Endothelial cell of umbilical vein (primary cell): ENCODE measurements around the gene SNX19. TPM values are rescaled to one million over a fixed set of nuclear protein-coding genes. Genes with fewer than 3 reads are reported as not detected.

Experiments used
- BruUV-seq: library from RNA; stranded (reverse); fragments of 400-500 nt; replicated peaks from 2 replicates; lab custom pipeline; 2021; lab: Mats Ljungman, UMichigan
- CTCF ChIA-PET: fragments of 300-600, 350-600 bp; sonication (Branson Sonifier 250); formaldehyde crosslinking; loops from one replicate; lab custom pipeline; 2021; ENCODE audit warnings: antibody characterized with exemption, inconsistent platforms; lab: Charles Lee
- POLR2A ChIA-PET: fragments of 300-600, 350-600 bp; sonication (Branson Sonifier 250); formaldehyde crosslinking; loops from one replicate; lab custom pipeline; 2021; ENCODE audit warnings: antibody characterized with exemption, inconsistent platforms; lab: Charles Lee
- DNase-seq: peaks from one replicate; pipeline ENCODE4 v3.0.0-alpha.2; 2011; ENCODE audit warnings: low read depth, low spot score
- FAIRE-seq: peaks from 2 replicates; lab custom pipeline; 2011; peaks lifted over from hg19 to GRCh38; lab: Jason Lieb, UNC
- H2AFZ ChIP-seq: 2 replicates; pipeline ENCODE4 v1.6.0; 2012; ENCODE audit warnings: low read depth, low read length, control low read depth, inconsistent platforms
- H3K27ac ChIP-seq: 2 replicates; pipeline ENCODE4 v1.5.1; 2011; ENCODE audit warnings: low read depth, mild to moderate bottlenecking, control low read depth, low read length, moderate library complexity; ENCODE audit not compliant: insufficient read depth
- H3K27me3 ChIP-seq, 2 experiments: 2 replicates each; pipeline versions ENCODE4 v1.6.0 to v1.6.1; 2011; ENCODE audit warnings: low read length in 2 of 2, mixed read lengths in 1 of 2; ENCODE audit not compliant: control insufficient read depth in 2 of 2, insufficient read depth in 2 of 2
- H3K36me3 ChIP-seq, 2 experiments: 2 replicates in 1 of 2; 3 replicates in 1 of 2; pipeline ENCODE4 v1.5.1; 2011; ENCODE audit warnings: low read length in 2 of 2, mild to moderate bottlenecking in 1 of 2, moderate library complexity in 1 of 2; ENCODE audit not compliant: control insufficient read depth in 2 of 2, insufficient read depth in 2 of 2; ENCODE audit errors: extremely low read depth in 1 of 2
- H3K4me1 ChIP-seq: 3 replicates; pipeline ENCODE4 v1.5.1; 2011; ENCODE audit warnings: mild to moderate bottlenecking, low read length; ENCODE audit not compliant: control insufficient read depth, insufficient read depth; ENCODE audit errors: extremely low read depth
- H3K4me2 ChIP-seq: 2 replicates; pipeline ENCODE4 v1.6.1; 2011; ENCODE audit warnings: low read length, control low read depth, mixed read lengths; ENCODE audit not compliant: insufficient read depth
- H3K4me3 ChIP-seq, 3 experiments: fragments of 200-600 bp in 1 of 3; sonication (generic), shearing (Covaris generic) in 1 of 3; replicated peaks in 1 of 3; 2 replicates each; pipeline ENCODE4 v1.5.1; 2011 to 2016; ENCODE audit warnings: control low read depth in 3 of 3, low read length in 3 of 3, mild to moderate bottlenecking in 2 of 3, inconsistent platforms in 1 of 3, low read depth in 1 of 3, moderate library complexity in 1 of 3; ENCODE audit not compliant: insufficient read depth in 1 of 3
- H3K79me2 ChIP-seq: 2 replicates; pipeline ENCODE4 v1.6.0; 2012; ENCODE audit warnings: low read length, inconsistent platforms; ENCODE audit not compliant: control insufficient read depth, insufficient read depth
- H3K9ac ChIP-seq: replicated peaks from 2 replicates; pipeline ENCODE3; 2011; ENCODE audit warnings: low read length, control low read depth; ENCODE audit not compliant: insufficient read depth; ENCODE audit errors: extremely low read depth
- H3K9me1 ChIP-seq: replicated peaks from 3 replicates; pipeline ENCODE4 v1.6.0; 2011; ENCODE audit warnings: mild to moderate bottlenecking, low read length; ENCODE audit not compliant: control insufficient read depth, insufficient read depth; ENCODE audit errors: extremely low read depth
- H3K9me3 ChIP-seq: replicated peaks from 2 replicates; pipeline ENCODE4 v1.5.1; 2012; ENCODE audit warnings: low read length, inconsistent platforms; ENCODE audit not compliant: control insufficient read depth, insufficient read depth
- H4K20me1 ChIP-seq: replicated peaks from 2 replicates; pipeline ENCODE3; 2011; ENCODE audit warnings: mild to moderate bottlenecking, low read length; ENCODE audit not compliant: control insufficient read depth, insufficient read depth; ENCODE audit errors: extremely low read depth
- EZH2 ChIP-seq: IDR thresholded peaks from 2 replicates; pipeline ENCODE4 v1.6.1; 2012; ENCODE audit warnings: borderline replicate concordance, low read depth, mild to moderate bottlenecking, moderate library complexity, low read length, inconsistent platforms; ENCODE audit not compliant: severe bottlenecking
- FOS ChIP-seq: IDR thresholded peaks from 2 replicates; pipeline ENCODE4 v1.6.1; 2011; ENCODE audit warnings: mild to moderate bottlenecking, low read length, moderate library complexity, borderline replicate concordance; ENCODE audit not compliant: insufficient read depth
- GATA2 ChIP-seq: IDR thresholded peaks from 2 replicates; pipeline ENCODE4 v1.7.0; 2011; ENCODE audit warnings: low read depth, mild to moderate bottlenecking, moderate library complexity, mixed read lengths, low read length; ENCODE audit not compliant: insufficient read length, insufficient read depth
- JUN ChIP-seq: IDR thresholded peaks from 2 replicates; pipeline ENCODE4 v1.6.1; 2011; ENCODE audit warnings: borderline replicate concordance, low read depth; ENCODE audit not compliant: insufficient read length, insufficient read depth
- MYC ChIP-seq: IDR thresholded peaks from one replicate; pipeline ENCODE4 v1.6.1; 2011; ENCODE audit warnings: mild to moderate bottlenecking, low read depth, low read length
- POLR2A ChIP-seq: IDR thresholded peaks from 2 replicates; pipeline ENCODE4 v1.6.1; 2012; ENCODE audit warnings: low read depth, mild to moderate bottlenecking, control low read depth, low read length
- POLR2AphosphoS5 ChIP-seq: IDR thresholded peaks from 2 replicates; pipeline ENCODE4 v1.6.1; 2012; ENCODE audit warnings: low read depth, mild to moderate bottlenecking, control low read depth, low read length, moderate library complexity; ENCODE audit not compliant: insufficient read depth
- dilution Hi-C: fragments of 300-500 bp; cut with MboI; formaldehyde crosslinking; loops from one replicate; pipeline ENCODE4 v1.15.0; 2019; ENCODE audit warnings: low sequenced_read_pairs; ENCODE audit not compliant: extremely low pct_ligation_motif_present
- intact Hi-C: fragments of 100-400 bp; cut with micrococcal nuclease; formaldehyde crosslinking; loops from one replicate; pipeline ENCODE4 v1.10.0; 2022
- polyA plus RNA-seq, 4 experiments: library from polyadenylated mRNA; depleted of rRNA in 3 of 4; stranded (reverse) in 3 of 4; unstranded in 1 of 4; fragments of >200 nt; gene quantifications; 2 replicates each; pipeline versions ENCODE4 v1.2.1 to v1.2.3, GENCODE V29; 2011 to 2012; ENCODE audit warnings: missing spikeins in 1 of 4
- total RNA-seq: library from RNA; stranded (reverse); gene quantifications from 2 replicates; pipeline ENCODE4 v1.2.3, GENCODE V29; 2021
- TF ChIP-seq, protein P1 (sequence below): IDR thresholded peaks from 2 replicates; pipeline ENCODE4 v1.6.1; 2011; ENCODE audit not compliant: insufficient read depth, insufficient read length
- TF ChIP-seq, protein P2 (sequence below), 2 donors: IDR thresholded peaks; 1 replicate in 1 of 2; 2 replicates in 1 of 2; pipeline ENCODE4 v1.5.1; 2011; ENCODE audit warnings: low read length in 2 of 2, mild to moderate bottlenecking in 2 of 2, moderate library complexity in 2 of 2, control low read depth in 1 of 2, inconsistent platforms in 1 of 2, low read depth in 1 of 2; ENCODE audit not compliant: insufficient read depth in 1 of 2; ENCODE audit errors: extremely low read depth in 1 of 2

Gene SNX19
- total and polyA plus RNA-seq, 2 donors (not counting 3 experiments of a cell fraction or from before 2014, with no cell fraction given) = 37.4 to 49.8 TPM

DNA sequence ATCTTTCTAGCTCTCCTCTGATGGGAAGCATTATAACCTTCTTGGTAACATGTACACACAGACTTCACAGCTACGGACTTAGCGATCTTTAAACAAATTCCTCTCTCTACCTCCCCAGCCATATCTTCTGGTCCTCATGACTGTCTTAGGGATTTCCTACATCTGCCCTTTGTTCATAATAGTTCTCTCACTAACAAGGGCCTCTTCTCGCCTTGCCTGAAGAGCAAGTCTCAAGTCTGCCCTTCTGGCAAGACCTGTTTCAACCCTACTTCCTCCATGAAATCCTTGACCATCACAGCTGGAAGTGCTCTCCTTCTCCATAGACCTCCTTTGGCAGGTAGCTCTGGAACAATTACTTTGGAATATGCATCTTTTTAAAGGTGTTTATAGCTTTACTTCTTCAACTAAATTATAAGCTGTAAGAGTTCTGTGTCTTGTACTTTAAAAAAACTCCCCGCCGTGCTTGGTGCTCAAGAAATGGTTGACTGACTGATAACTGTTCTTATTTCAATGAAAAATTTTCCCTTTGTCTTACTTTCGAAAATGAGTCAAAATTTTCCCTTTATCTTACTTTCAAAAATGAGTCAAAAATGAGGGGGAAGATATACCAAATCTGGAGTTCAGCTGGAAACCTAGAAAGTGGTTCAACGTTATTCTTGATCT is 34.7 kb downstream of the SNX19 start:
- Histone ChIP-seq H3K4me3 (no peak overlapping the region), H3K9me3 (no peaks in the 10 kb centered on the region), H3K9me1 (no peaks in the 10 kb centered on the region), H3K4me1 (peaks cover 16% of the 10 kb centered on the region), H3K36me3 (peaks cover 24 to 30% of the 10 kb centered on the region in 2 experiments), H2AFZ (no peak overlapping the region), H3K9ac (no peak overlapping the region), H3K27me3 (no peaks in the 10 kb centered on the region), H4K20me1 (no peaks in the 10 kb centered on the region), H3K27ac (no peak overlapping the region), H3K79me2 (no peaks in the 10 kb centered on the region), H3K4me2 (no peak overlapping the region)
- dilution Hi-C loops = no loop called here
- ChIA-PET CTCF (interaction anchor here (1.8 to 3.0 kb wide), 2 partner anchors 13 to 19 kb away, joined by 7 to 11 read pairs; no protein-coding TSS in a partner anchor), POLR2A (no interaction called here)
- intact Hi-C loops = loop anchor here (1.0 kb wide), 1 partner anchor 10 kb away; no protein-coding TSS in a partner anchor
- DNase-seq = no peak
- BruUV-seq = no TSS peak
- no peak for FAIRE-seq
- TF ChIP-seq, protein P1, sequence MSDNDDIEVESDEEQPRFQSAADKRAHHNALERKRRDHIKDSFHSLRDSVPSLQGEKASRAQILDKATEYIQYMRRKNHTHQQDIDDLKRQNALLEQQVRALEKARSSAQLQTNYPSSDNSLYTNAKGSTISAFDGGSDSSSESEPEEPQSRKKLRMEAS = no peak
- TF ChIP-seq FOS = no peak
- TF ChIP-seq, protein P2, sequence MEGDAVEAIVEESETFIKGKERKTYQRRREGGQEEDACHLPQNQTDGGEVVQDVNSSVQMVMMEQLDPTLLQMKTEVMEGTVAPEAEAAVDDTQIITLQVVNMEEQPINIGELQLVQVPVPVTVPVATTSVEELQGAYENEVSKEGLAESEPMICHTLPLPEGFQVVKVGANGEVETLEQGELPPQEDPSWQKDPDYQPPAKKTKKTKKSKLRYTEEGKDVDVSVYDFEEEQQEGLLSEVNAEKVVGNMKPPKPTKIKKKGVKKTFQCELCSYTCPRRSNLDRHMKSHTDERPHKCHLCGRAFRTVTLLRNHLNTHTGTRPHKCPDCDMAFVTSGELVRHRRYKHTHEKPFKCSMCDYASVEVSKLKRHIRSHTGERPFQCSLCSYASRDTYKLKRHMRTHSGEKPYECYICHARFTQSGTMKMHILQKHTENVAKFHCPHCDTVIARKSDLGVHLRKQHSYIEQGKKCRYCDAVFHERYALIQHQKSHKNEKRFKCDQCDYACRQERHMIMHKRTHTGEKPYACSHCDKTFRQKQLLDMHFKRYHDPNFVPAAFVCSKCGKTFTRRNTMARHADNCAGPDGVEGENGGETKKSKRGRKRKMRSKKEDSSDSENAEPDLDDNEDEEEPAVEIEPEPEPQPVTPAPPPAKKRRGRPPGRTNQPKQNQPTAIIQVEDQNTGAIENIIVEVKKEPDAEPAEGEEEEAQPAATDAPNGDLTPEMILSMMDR (IDR thresholded peaks at IDR 0.05; ENCODE audit: extremely low read depth in 1 of 2, insufficient read depth in 1 of 2, low read depth in 1 of 2, low read length in 2 of 2) = no peak
- no peak for TF ChIP-seq GATA2
- TF ChIP-seq JUN = no peak
- no peak for TF ChIP-seq POLR2A
- TF ChIP-seq MYC = no peak
- no peak for TF ChIP-seq EZH2
- no peak for TF ChIP-seq POLR2AphosphoS5
